Jurkat, Clone E6-1 (cell line): ENCODE results near the gene TNFAIP8L3. TPM values are rescaled to one million over a fixed set of nuclear protein-coding genes. Genes with fewer than 3 reads are reported as not detected.
A peak's percentile ranks its signal among the peaks of the same experiment; 100 is the strongest.
"Not testable (repeated sequence)": the region's sequence is repeated elsewhere in the genome, so short reads cannot be mapped to it uniquely, and the experiment has no call there.

ENCODE experiments used
- DNase-seq: peaks from one replicate; pipeline ENCODE4 v3.0.0-alpha.2; 2011; ENCODE audit warnings: low read depth, low spot score
- H3K4me3 ChIP-seq: 2 replicates; pipeline ENCODE4 v1.5.1; 2011; ENCODE audit warnings: mild to moderate bottlenecking, low read length, control low read depth, moderate library complexity
- polyA plus RNA-seq: library from polyadenylated mRNA; unstranded; fragments of >200 nt; gene quantifications from one replicate; pipeline ENCODE4 v1.2.1, GENCODE V29; 2012; ENCODE audit warnings: missing spikeins; ENCODE audit not compliant: insufficient read length, insufficient read depth

Gene TNFAIP8L3
- 0.79 TPM for polyA plus RNA-seq

- H3K4me3 ChIP-seq = no peak within 1 kb of the TSS
- no peak for DNase-seq
Observed at GRCh38 chr15:51094606-51095569, at the start of gene TNFAIP8L3. TSS of gene TNFAIP8L3 (minus strand) at chr15:51094906. CDS start at chr15:51094595, 311 bp downstream.

GRCh38 chr15:51144021-51144532, 49.4 kb upstream of the TNFAIP8L3 start:
- DNase-seq = no peak
- no peak overlapping the region for H3K4me3 ChIP-seq

DNA sequence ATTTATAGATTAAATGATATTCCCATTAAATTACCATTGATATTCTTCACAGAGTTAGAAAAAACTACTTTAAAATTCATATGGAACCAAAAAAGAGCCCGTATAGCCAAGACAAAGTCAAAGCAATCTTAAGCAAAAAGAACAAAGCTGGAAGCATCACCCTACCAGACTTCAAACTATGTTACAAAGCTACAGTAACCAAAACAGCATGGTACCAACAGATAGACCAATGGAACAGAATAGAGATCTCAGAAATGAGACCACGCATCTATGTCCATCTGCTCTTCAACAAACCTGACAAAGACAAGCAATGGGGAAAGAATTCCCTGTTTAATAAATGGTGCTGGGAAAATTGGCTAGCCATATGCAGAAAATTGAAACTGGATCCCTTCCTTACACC, 45.6 kb upstream of the TNFAIP8L3 start:
- not testable (repeated sequence) for DNase-seq

DNA sequence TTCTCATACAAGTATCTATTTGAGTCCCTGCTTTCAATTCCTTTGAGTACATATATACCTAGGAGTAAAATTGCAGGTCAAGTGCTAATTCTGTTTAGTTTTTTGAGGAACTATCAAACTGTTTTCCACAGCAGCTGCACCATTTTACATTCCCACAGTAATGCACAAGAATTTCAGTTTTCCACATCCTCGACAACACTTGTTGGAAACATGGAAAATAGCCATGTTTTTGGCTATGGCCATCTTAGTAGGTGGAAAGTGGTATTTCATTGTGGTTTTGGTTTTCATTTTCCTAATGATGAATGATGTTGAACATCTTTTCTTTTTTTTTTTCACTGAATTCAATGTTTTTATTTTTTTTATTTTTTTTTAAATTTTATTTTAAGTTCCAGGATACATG, 44.4 kb upstream of the TNFAIP8L3 start:
- H3K4me3 ChIP-seq = no peak overlapping the region
- no peak for DNase-seq

More for the DNA sequence above, 45.6 kb upstream of the TNFAIP8L3 start:
- H3K4me3 ChIP-seq = not testable (repeated sequence)

GRCh38 chr15:51137880-51138430, 43.2 kb upstream of the TNFAIP8L3 start:
- DNase-seq = no peak
- no peak overlapping the region for H3K4me3 ChIP-seq

GRCh38 chr15:51137024-51137423, 42.3 kb upstream of the TNFAIP8L3 start:
- no peak for DNase-seq
- H3K4me3 ChIP-seq = no peak overlapping the region

GRCh38 chr15:51135276-51135675, 40.6 kb upstream of the TNFAIP8L3 start:
- DNase-seq = no peak
- no peak overlapping the region for H3K4me3 ChIP-seq

GRCh38 chr15:51134416-51135199, 39.9 kb upstream of the TNFAIP8L3 start:
- DNase-seq = no peak
- no peak overlapping the region for H3K4me3 ChIP-seq

GRCh38 chr15:51133140-51133765, 38.5 kb upstream of the TNFAIP8L3 start:
- no peak overlapping the region for H3K4me3 ChIP-seq
- no peak for DNase-seq

GRCh38 chr15:51132384-51133139, 37.9 kb upstream of the TNFAIP8L3 start:
- H3K4me3 ChIP-seq = no peak overlapping the region
- DNase-seq = no peak

DNA sequence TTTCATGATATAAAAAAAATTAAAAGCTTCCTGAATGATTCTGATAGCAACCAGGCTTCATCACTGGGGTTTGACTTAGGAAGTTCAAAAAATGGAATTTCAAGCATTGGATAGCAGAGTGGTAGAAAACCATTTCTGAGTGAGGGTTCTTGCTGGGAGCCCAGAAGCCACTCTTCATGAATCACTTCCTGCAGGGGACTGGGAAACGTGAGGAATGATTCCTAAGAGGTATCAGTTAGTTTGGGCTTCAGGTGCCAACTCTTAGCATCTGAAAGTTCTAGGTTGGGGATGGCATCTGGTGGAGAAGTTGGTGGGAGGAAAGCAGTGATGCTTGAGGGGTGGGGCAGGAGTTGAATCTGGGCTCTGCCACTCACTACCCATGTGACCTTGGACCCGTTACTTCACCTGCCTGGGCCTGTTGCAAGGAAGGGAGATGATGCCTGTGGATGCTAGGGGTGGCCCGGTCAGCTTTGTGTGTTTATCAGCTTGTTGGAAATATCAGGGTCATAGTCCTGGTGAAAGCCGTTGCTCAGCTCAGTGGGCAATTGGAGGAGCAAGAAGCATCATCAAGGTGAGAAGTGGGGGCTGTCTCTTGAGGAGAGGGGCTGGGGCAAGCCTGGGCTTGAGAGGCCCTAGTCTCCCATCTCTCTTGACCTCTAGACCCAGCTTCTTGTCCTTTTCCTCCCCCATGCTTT, 37.0 kb upstream of the TNFAIP8L3 start:
- DNase-seq = no peak
- no peak overlapping the region for H3K4me3 ChIP-seq

GRCh38 chr15:51130344-51130743, 35.6 kb upstream of the TNFAIP8L3 start:
- no peak for DNase-seq
- no peak overlapping the region for H3K4me3 ChIP-seq

DNA sequence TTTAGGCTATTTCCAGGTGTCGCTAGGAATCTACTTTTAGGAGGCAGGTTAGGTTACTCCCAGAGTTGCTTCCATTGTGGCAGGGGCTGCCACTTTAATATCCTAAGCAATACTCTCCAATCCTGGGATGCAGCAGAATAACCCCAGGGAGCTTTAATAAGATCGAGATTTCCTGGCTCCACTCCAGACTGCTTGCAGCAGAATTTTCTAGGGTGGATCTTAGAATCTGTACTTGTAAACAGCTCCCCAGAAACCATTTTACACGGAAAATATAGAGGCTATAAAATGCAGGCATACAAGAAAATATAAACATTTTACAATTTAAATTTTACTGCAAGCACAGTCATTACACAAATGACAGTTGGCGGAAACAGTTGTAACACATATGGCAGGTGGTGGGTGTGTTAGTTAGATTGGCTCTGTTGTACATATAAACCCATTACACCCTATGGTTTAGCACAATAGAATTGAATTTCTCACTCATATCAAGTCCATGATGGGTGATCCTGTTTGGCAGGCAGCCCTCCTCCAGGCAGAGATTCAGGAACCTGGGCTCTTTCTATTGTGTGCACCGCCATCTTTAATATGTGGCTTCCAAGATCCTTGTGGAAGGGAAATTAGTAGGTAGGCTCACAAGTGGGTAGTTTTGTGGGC, 35.0 kb upstream of the TNFAIP8L3 start:
- DNase-seq = no peak
- no peak overlapping the region for H3K4me3 ChIP-seq

DNA sequence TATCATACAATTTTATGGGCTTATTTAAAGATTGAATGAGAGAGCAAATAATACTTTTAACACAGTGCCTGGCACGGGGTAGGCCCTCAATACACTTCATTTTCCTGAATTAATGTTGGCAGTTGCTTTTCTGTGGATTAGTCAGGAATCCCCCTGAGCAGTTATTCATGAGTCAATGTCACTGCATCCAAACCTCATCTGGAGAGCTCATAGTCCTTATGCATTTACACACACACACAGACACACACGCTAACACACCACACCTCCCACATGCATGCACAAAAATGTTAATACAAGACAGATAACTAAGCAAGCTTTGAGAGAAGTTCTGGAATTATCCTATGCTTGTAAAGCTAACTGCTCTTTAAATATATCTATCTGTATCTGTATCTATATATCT, 34.0 kb upstream of the TNFAIP8L3 start:
- H3K4me3 ChIP-seq = no peak overlapping the region
- no peak for DNase-seq

DNA sequence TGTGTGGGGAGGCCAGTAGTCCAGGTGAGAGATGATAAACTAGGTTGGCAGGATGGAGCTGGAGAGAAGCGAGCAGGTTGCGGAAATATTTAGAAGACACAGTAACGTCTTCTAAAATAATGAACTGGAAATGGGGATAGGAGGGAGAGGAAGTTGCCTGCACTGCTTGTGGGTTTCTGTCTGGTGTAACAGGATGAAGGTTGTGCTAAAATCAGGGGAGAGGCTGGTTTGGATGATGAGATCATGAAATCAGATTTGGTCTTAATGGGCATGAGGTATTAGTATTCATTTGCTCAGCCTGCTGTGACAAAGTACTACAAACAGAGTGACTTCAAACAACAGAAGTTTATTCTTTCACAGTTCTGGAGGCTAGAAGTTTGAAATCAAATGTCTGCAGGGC, 32.1 kb upstream of the TNFAIP8L3 start:
- peak; percentile 45 for DNase-seq
- H3K4me3 ChIP-seq = no peak overlapping the region

DNA sequence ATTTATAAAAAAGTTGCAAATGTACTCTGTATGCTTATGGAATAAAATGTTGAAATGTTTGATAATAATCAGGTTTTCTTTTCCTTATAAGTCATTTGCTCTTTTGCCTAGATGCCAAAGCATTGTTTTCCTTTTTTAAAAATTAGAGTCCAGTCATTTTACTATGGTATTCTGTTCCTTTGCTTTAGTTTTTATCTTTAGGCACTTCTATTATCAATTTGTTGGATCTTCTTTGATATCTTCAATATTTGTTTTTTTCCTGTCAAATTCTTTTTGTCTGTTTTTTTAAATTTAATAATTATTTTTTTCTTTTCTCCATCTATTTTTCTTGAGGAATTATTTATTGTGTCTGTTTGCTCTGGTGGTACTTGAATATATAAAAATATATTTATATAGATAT, 28.3 kb upstream of the TNFAIP8L3 start:
- not testable (repeated sequence) for H3K4me3 ChIP-seq, DNase-seq

- DNase-seq = no peak
- no peak overlapping the region for H3K4me3 ChIP-seq
Observed at GRCh38 chr15:51121631-51122225, 27.0 kb upstream of the TNFAIP8L3 start.
